Suprapubic skin (tissue), 4 donors: ENCODE data around the gene SLC25A27.

Source experiments
- EP300 ChIP-seq: sonication (generic); formaldehyde crosslinking; IDR thresholded peaks from one replicate; pipeline ENCODE4 v1.6.1; 2017; ENCODE audit warnings: antibody characterized with exemption
- POLR2A ChIP-seq, 2 donors: fragments of 450-650 bp; IDR thresholded peaks; one replicate each; pipeline ENCODE4 v1.6.1; 2017; ENCODE audit warnings: antibody characterized with exemption in 2 of 2, mild to moderate bottlenecking in 2 of 2, moderate library complexity in 2 of 2
- POLR2AphosphoS5 ChIP-seq, 3 donors: sonication (generic); formaldehyde crosslinking; IDR thresholded peaks; one replicate each; pipeline ENCODE4 v1.6.1; 2017; ENCODE audit warnings: antibody characterized with exemption in 3 of 3
- TF ChIP-seq, protein P1 (sequence below), 2 donors: fragments of 200-600 bp in 1 of 2; fragments of 450-650 bp in 1 of 2; sonication (generic) in 1 of 2; IDR thresholded peaks; one replicate each; pipeline ENCODE4 v1.5.1; 2016 to 2019; ENCODE audit warnings: antibody characterized with exemption in 2 of 2, mild to moderate bottlenecking in 1 of 2, moderate library complexity in 1 of 2

DNA sequence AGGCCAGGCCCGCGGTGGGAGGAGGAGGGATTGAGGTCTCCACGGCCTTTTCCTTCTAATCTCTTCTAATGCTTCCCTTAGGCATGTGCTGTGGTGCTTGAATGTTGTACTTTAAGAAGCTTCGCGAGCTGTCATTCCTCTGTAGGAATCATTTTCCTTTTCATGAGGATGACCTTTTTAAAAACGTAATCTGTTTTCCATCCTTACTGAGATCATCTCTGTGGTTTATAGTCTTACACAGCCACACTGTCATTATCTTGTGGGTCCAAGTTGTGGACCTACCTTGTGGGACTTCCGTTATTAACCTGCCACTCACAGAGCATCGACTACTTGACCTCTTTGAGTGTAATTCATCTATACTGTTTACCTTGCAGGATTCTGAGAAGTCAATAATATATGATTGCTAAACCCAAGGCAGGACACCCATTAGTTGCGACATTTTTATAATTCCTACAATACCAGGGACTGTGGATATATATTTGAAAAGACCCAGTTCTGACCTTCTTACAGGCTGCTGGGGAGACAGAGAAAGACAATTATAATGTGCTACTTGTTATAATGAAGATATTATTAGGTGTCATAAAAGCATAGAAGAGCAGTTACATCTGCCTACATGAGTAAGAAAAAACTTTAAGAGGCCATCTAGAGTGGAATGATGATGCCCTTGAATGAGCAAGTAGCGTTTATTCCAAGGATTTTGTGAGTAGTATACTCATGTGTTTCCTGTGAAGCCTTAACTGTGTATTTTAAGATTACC is 842 bp downstream of the SLC25A27 start:
- TF ChIP-seq, protein P1, sequence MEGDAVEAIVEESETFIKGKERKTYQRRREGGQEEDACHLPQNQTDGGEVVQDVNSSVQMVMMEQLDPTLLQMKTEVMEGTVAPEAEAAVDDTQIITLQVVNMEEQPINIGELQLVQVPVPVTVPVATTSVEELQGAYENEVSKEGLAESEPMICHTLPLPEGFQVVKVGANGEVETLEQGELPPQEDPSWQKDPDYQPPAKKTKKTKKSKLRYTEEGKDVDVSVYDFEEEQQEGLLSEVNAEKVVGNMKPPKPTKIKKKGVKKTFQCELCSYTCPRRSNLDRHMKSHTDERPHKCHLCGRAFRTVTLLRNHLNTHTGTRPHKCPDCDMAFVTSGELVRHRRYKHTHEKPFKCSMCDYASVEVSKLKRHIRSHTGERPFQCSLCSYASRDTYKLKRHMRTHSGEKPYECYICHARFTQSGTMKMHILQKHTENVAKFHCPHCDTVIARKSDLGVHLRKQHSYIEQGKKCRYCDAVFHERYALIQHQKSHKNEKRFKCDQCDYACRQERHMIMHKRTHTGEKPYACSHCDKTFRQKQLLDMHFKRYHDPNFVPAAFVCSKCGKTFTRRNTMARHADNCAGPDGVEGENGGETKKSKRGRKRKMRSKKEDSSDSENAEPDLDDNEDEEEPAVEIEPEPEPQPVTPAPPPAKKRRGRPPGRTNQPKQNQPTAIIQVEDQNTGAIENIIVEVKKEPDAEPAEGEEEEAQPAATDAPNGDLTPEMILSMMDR (IDR thresholded peaks at IDR 0.05), result no peak
- no peak for TF ChIP-seq POLR2AphosphoS5 (IDR thresholded peaks at IDR 0.05)
- no peak for TF ChIP-seq POLR2A (IDR thresholded peaks at IDR 0.05)
- no peak for TF ChIP-seq EP300
